Measurements from ENCODE around the gene DLD.

Gene DLD

GRCh38 chr7:107860981-107861652, 29.9 kb upstream of the DLD start:
- no peak overlapping the region for H3K4me3 ChIP-seq (ENCODE audit: low read depth, low read length)
- no peak for TF ChIP-seq CTCF (IDR thresholded peaks at IDR 0.05; ENCODE audit: borderline replicate concordance, insufficient read depth, low read depth, low read length)

GRCh38 chr7:107865956-107866775, 24.8 kb upstream of the DLD start:
- H3K4me3 ChIP-seq (ENCODE audit: low read depth, low read length) = no peak overlapping the region
- TF ChIP-seq CTCF (IDR thresholded peaks at IDR 0.05; ENCODE audit: borderline replicate concordance, insufficient read depth, low read depth, low read length) = no peak

- no peak for TF ChIP-seq CTCF (IDR thresholded peaks at IDR 0.05; ENCODE audit: borderline replicate concordance, insufficient read depth, low read depth, low read length)
- no peak overlapping the region for H3K4me3 ChIP-seq (ENCODE audit: low read depth, low read length)
These were observed 23.0 kb upstream of the DLD start for GRCh38 chr7:107867858-107868466.

GRCh38 chr7:107870427-107871000, 20.5 kb upstream of the DLD start:
- no peak for TF ChIP-seq CTCF (IDR thresholded peaks at IDR 0.05; ENCODE audit: borderline replicate concordance, insufficient read depth, low read depth, low read length)

GRCh38 chr7:107874111-107874510, 16.9 kb upstream of the DLD start:
- TF ChIP-seq CTCF (IDR thresholded peaks at IDR 0.05; ENCODE audit: borderline replicate concordance, insufficient read depth, low read depth, low read length) = no peak
- no peak overlapping the region for H3K4me3 ChIP-seq (ENCODE audit: low read depth, low read length)

More at GRCh38 chr7:107870427-107871000, 20.5 kb upstream of the DLD start:
- no peak overlapping the region for H3K4me3 ChIP-seq (ENCODE audit: low read depth, low read length)

DNA sequence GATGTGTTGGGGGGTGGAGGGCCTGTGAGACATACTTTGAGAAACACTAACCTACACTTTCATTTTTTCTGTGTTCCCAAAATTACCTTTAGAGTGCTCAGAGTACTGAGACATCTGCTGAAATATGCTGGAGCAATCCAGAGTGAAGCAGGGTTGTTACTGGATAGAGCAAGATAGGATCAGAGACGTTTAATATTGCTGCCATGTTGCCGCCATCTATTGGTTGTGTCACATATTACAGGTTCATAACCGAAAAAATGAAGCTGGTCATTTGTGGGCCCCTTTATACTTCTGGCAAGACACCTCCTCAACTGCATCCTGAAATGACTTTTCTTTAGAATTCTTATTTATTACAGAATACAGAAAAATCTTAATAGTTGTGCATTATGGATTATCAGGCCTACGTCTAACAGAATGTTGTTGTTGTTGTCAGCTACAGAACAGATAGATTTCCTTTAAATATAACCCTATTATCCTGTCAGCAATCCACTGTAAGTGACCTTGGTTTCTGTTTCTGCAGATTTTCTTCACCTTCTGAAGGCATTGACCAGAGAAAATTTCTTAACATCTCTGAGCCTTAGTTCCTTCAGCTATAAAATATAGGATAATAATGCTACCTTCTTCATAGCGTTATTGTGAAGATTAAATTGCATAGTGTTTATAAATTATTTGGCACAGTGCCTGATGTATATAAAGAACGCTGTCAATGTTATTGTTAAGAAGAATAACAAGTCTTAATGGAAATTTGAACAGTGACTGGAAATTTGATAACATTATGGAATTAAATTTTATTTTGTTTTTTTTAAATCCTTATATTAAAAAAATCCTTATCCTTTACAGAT, 16.2 kb upstream of the DLD start:
- TF ChIP-seq CTCF (IDR thresholded peaks at IDR 0.05; ENCODE audit: borderline replicate concordance, insufficient read depth, low read depth, low read length) = peak; percentile 50; the same call in 1 of the 2 replicates

More for the DNA sequence above, 16.2 kb upstream of the DLD start:
- no peak overlapping the region for H3K4me3 ChIP-seq (ENCODE audit: low read depth, low read length)

Measured in GM12875 (cell line).